IMR-90 (cell line): ENCODE results near the gene NTM. TPM values are rescaled to one million over a fixed set of nuclear protein-coding genes. Genes with fewer than 3 reads are reported as not detected.

Source experiments
- ATAC-seq: fragments of 200-7000 bp; cut with Tn5 transposase; 2 replicates; pipeline ENCODE4 v1.9.1; 2020; ENCODE audit warnings: low read depth, mild to moderate bottlenecking, moderate library complexity
- BruUV-seq: library from RNA; stranded (reverse); fragments of 400-500 nt; replicated peaks from 2 replicates; lab custom pipeline; 2021; lab: Mats Ljungman, UMichigan
- CTCF ChIA-PET: fragments of 300-600 bp; formaldehyde crosslinking; extraction: SDS; loops from one replicate; lab custom pipeline; 2021; ENCODE audit warnings: antibody characterized with exemption; lab: Yijun Ruan, JAX
- POLR2A ChIA-PET: fragments of 300-600 bp; sonication (Branson Sonifier 250); formaldehyde crosslinking; loops from one replicate; lab custom pipeline; 2022; ENCODE audit warnings: antibody characterized with exemption; ENCODE audit not compliant: unreplicated experiment; lab: Charles Lee
- DNase-seq: peaks from one replicate; pipeline ENCODE4 v3.0.0; 2013
- H2AFZ ChIP-seq: replicated peaks from 2 replicates; pipeline ENCODE3; 2013; ENCODE audit warnings: low read length, mild to moderate bottlenecking; ENCODE audit not compliant: poor library complexity
- H2AK5ac ChIP-seq: 2 replicates; pipeline ENCODE4 v1.6.1; 2013; ENCODE audit warnings: low read depth, low read length, inconsistent platforms
- H2AK9ac ChIP-seq: replicated peaks from 2 replicates; pipeline ENCODE3; 2013; ENCODE audit warnings: mild to moderate bottlenecking, low read depth, low read length, moderate library complexity; ENCODE audit not compliant: poor library complexity
- H2BK120ac ChIP-seq: 2 replicates; pipeline ENCODE4 v1.6.1; 2013; ENCODE audit warnings: low read depth, low read length, inconsistent platforms
- H2BK15ac ChIP-seq: 3 replicates; pipeline ENCODE4 v1.6.1; 2013; ENCODE audit warnings: low read depth, low read length, inconsistent platforms
- H2BK20ac ChIP-seq: 2 replicates; pipeline ENCODE4 v1.6.1; 2013; ENCODE audit warnings: low read depth, mild to moderate bottlenecking, inconsistent platforms, low read length, moderate library complexity
- H2BK5ac ChIP-seq: 2 replicates; pipeline ENCODE4 v1.6.1; 2013; ENCODE audit warnings: mild to moderate bottlenecking, low read depth, low read length, inconsistent platforms; ENCODE audit not compliant: poor library complexity, severe bottlenecking
- H3K14ac ChIP-seq: replicated peaks from 2 replicates; pipeline ENCODE4 v1.6.1; 2013; ENCODE audit warnings: low read depth, low read length, inconsistent platforms
- H3K18ac ChIP-seq: 2 replicates; pipeline ENCODE4 v1.6.1; 2013; ENCODE audit warnings: low read depth, low read length, control low read depth
- H3K23ac ChIP-seq: 2 replicates; pipeline ENCODE4 v1.6.1; 2013; ENCODE audit warnings: low read depth, low read length, inconsistent platforms
- H3K27ac ChIP-seq: 2 replicates; pipeline ENCODE4 v1.5.1; 2013; ENCODE audit warnings: mild to moderate bottlenecking, control low read depth, low read length; ENCODE audit not compliant: insufficient read depth
- H3K27me3 ChIP-seq: 2 replicates; pipeline ENCODE4 v1.6.1; 2013; ENCODE audit warnings: low read length; ENCODE audit not compliant: control insufficient read depth, insufficient read depth
- H3K36me3 ChIP-seq: 2 replicates; pipeline ENCODE4 v1.6.1; 2013; ENCODE audit warnings: low read length, mixed read lengths; ENCODE audit not compliant: control insufficient read depth, insufficient read depth
- H3K4ac ChIP-seq: 2 replicates; pipeline ENCODE4 v1.6.1; 2013; ENCODE audit warnings: low read depth, low read length, inconsistent platforms
- H3K4me1 ChIP-seq: 2 replicates; pipeline ENCODE4 v1.6.1; 2013; ENCODE audit warnings: low read length, mixed read lengths; ENCODE audit not compliant: control insufficient read depth, insufficient read depth
- H3K4me2 ChIP-seq: 2 replicates; pipeline ENCODE4 v1.6.1; 2013; ENCODE audit warnings: low read depth, mild to moderate bottlenecking, control low read depth, low read length, moderate library complexity
- H3K4me3 ChIP-seq: 2 replicates; pipeline ENCODE4 v1.5.1; 2013; ENCODE audit warnings: low read depth, mild to moderate bottlenecking, control low read depth, low read length, moderate library complexity; ENCODE audit not compliant: insufficient read depth
- H3K56ac ChIP-seq: 2 replicates; pipeline ENCODE4 v1.6.1; 2013; ENCODE audit warnings: low read length, inconsistent platforms; ENCODE audit not compliant: insufficient read depth; ENCODE audit errors: extremely low read depth
- H3K79me1 ChIP-seq, 2 experiments: 2 replicates each; pipeline ENCODE4 v1.6.1; 2013; ENCODE audit warnings: low read length in 2 of 2, inconsistent platforms in 1 of 2, low read depth in 1 of 2
- H3K9ac ChIP-seq: 2 replicates; pipeline ENCODE4 v1.6.1; 2013; ENCODE audit warnings: low read depth, low read length, control low read depth
- H3K9me1 ChIP-seq: 2 replicates; pipeline ENCODE4 v1.6.1; 2013; ENCODE audit warnings: low read length, inconsistent platforms; ENCODE audit not compliant: insufficient read depth
- H3K9me3 ChIP-seq: 2 replicates; pipeline ENCODE4 v1.6.1; 2013; ENCODE audit warnings: low read length; ENCODE audit not compliant: control insufficient read depth, insufficient read depth
- H4K20me1 ChIP-seq: 2 replicates; pipeline ENCODE4 v1.6.1; 2013; ENCODE audit warnings: low read length, inconsistent platforms; ENCODE audit not compliant: insufficient read depth
- H4K5ac ChIP-seq: 2 replicates; pipeline ENCODE4 v1.6.1; 2013; ENCODE audit warnings: mild to moderate bottlenecking, low read depth, low read length, control low read depth
- H4K8ac ChIP-seq, 2 experiments: 2 replicates each; pipeline ENCODE4 v1.6.1; 2013; ENCODE audit warnings: low read depth in 2 of 2, low read length in 2 of 2, control low read depth in 1 of 2, inconsistent platforms in 1 of 2
- H4K91ac ChIP-seq: 2 replicates; pipeline ENCODE4 v1.6.1; 2013; ENCODE audit warnings: low read depth, low read length, inconsistent platforms; ENCODE audit not compliant: insufficient read depth
- CTCF ChIP-seq: conservative IDR thresholded peaks from 2 replicates; pipeline ENCODE4 v1.5.1; 2012; ENCODE audit warnings: mild to moderate bottlenecking, low read depth, low read length, improper control_type of control experiment
- ELK1 ChIP-seq: fragments of 150-350 bp; IDR thresholded peaks from 2 replicates; pipeline ENCODE4 v1.6.1; 2016; ENCODE audit warnings: low read depth, mild to moderate bottlenecking, low read length, moderate library complexity, borderline replicate concordance
- FOS ChIP-seq: fragments of 150-350 bp; IDR thresholded peaks from 2 replicates; pipeline ENCODE4 v1.6.1; 2016; ENCODE audit warnings: low read depth, low read length
- MXI1 ChIP-seq: IDR thresholded peaks from 2 replicates; pipeline ENCODE4 v1.6.1; 2012; ENCODE audit warnings: low read depth, mild to moderate bottlenecking, low read length, moderate library complexity, borderline replicate concordance
- NFE2L2 ChIP-seq: fragments of 150-350 bp; IDR thresholded peaks from 2 replicates; pipeline ENCODE4 v1.6.1; 2016; ENCODE audit warnings: low read depth, mild to moderate bottlenecking, low read length
- SMC3 ChIP-seq: fragments of 150-350 bp; IDR thresholded peaks from 2 replicates; pipeline ENCODE4 v1.6.1; 2016; ENCODE audit warnings: low read depth, mild to moderate bottlenecking, antibody characterized with exemption, low read length, moderate library complexity
- WGBS, 2 experiments: methylation state at CpG; one replicate each; pipeline versions ENCODE4 v1.1.5 to v1.1.7; 2013; ENCODE audit warnings: missing lambda C conversion rate in 2 of 2; ENCODE audit not compliant: insufficient read length in 1 of 2; ENCODE audit errors: extremely low coverage in 2 of 2; 5-methylcytosine and 5-hydroxymethylcytosine counted together
- dilution Hi-C: fragments of 300-500 bp; cut with HindIII; formaldehyde crosslinking; loops from one replicate; pipeline ENCODE4 v1.14.3; 2018; ENCODE audit warnings: low sequenced_read_pairs; ENCODE audit not compliant: unreplicated experiment
- in situ Hi-C: fragments of 300-500 bp; cut with MboI; formaldehyde crosslinking; loops from 3 replicates; pipeline ENCODE4 v1.14.3; 2019; ENCODE audit warnings: low sequenced_read_pairs, inconsistent platforms, mixed read lengths
- intact Hi-C: fragments of 100-400 bp; cut with micrococcal nuclease; formaldehyde crosslinking; loops from 2 replicates; pipeline ENCODE4 v1.10.0; 2022
- polyA plus RNA-seq, 3 experiments: library from polyadenylated mRNA; depleted of rRNA; stranded (reverse); fragments of >200 nt; gene quantifications; 2 replicates each; pipeline ENCODE4 v1.2.3, GENCODE V29; 2012; ENCODE audit warnings: low replicate concordance in 1 of 3
- total RNA-seq: library from RNA; depleted of rRNA; stranded (reverse); fragments of >200 nt; gene quantifications from 2 replicates; pipeline ENCODE4 v1.2.3, GENCODE V29; 2012

NTM gene
- total and polyA plus RNA-seq, 2 of the 4 experiments (the other 2 are of a cell fraction): 19.5 to 25.5 TPM

GRCh38 chr11:132264616-132265015, 894.2 kb downstream of the NTM start:
- dilution Hi-C loops (no loop called here), intact Hi-C loops (no loop called here), in situ Hi-C loops (no loop called here)
- H2BK120ac ChIP-seq: no peak overlapping the region
- no peaks in the 10 kb centered on the region for H3K4me1 ChIP-seq
- no TSS peak for BruUV-seq
- DNase-seq (no peak), ATAC-seq (no peak)
- 40% methylated on average over 1 of the region's 1 CpG; no CpG with 5 or more reads in 1 of the 2 experiments for WGBS, 2 experiments
- H2AK5ac ChIP-seq: no peak overlapping the region
- no peak overlapping the region for H3K27ac ChIP-seq
- no peak overlapping the region for H3K4me3 ChIP-seq
- no peak overlapping the region for H4K91ac ChIP-seq
- H3K79me1 ChIP-seq: peaks cover 0 to 5% of the 10 kb centered on the region in 2 experiments; a peak in 2 of 4 replicates
- H2BK15ac ChIP-seq: no peak overlapping the region
- peaks cover 5% of the 10 kb centered on the region; the same call in 1 of the 2 replicates for H3K9me1 ChIP-seq
- no peak overlapping the region for H4K5ac ChIP-seq
- no peak overlapping the region for H2AK9ac ChIP-seq
- H3K4ac ChIP-seq: no peak overlapping the region
- ChIA-PET CTCF (interaction anchor here (1.0 kb wide), 1 partner anchor 14 kb away, joined by 3 read pairs; no protein-coding TSS in a partner anchor), POLR2A (no interaction called here)
- H3K27me3 ChIP-seq: no peaks in the 10 kb centered on the region
- no peak overlapping the region for H4K8ac ChIP-seq
- no peaks in the 10 kb centered on the region for H4K20me1 ChIP-seq
- no peak overlapping the region for H3K14ac ChIP-seq
- no peak overlapping the region for H2BK20ac ChIP-seq
- TF ChIP-seq CTCF (no peak), FOS (no peak), MXI1 (no peak), SMC3 (no peak), NFE2L2 (no peak), ELK1 (no peak)
- H3K36me3 ChIP-seq: no peaks in the 10 kb centered on the region
- H3K23ac ChIP-seq: no peak overlapping the region
- no peak overlapping the region for H2BK5ac ChIP-seq
- H3K56ac ChIP-seq: no peak overlapping the region
- no peak overlapping the region for H3K9ac ChIP-seq
- H3K9me3 ChIP-seq: no peaks in the 10 kb centered on the region
- no peak overlapping the region for H2AFZ ChIP-seq
- H3K4me2 ChIP-seq: no peak overlapping the region
- H3K18ac ChIP-seq: no peak overlapping the region
